Suppressor macrophage treated with lipopolysaccharide for 1 hour (primary cell): ENCODE data around the gene FSHR.

Experiments
- DNase-seq, 3 donors: peaks; one replicate each; pipeline ENCODE4 v3.0.0-alpha.2; 2020 to 2022

Gene FSHR

DNA sequence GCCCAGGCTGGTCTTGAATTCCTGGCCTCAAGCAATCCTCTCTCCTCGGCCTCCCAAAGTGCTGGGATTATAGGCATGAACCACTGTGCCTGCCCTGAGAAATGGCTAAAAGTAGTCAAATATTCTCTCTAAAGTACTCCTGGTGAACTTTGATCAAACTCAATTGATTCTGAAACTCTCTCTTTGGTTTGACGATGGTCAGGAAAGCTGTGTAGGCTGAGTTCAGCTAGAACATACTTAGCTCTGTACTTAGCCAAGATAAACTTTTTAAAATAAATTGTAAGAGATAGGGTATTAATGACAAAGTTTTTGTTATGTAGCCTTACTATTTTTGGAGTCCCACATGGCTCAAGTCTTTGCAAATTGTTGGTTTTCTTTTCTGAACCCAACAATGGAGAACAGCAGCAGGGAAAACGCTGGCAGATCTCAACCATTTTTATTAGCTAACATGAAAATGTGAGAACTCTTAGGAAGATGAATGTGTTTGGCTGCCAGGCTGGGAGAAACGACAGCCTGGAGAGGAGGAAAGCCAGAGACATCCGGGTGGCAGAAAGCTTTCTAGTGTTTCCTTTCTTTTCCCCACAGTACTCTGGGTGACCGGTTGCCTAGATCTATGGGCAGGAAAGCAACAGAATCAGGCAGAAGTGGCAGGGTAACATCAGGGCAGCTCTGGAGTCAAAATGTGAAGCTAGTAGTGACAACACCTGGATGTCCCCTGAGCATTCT lies 205.8 kb downstream of the FSHR start:
- DNase-seq, result no peak

DNA sequence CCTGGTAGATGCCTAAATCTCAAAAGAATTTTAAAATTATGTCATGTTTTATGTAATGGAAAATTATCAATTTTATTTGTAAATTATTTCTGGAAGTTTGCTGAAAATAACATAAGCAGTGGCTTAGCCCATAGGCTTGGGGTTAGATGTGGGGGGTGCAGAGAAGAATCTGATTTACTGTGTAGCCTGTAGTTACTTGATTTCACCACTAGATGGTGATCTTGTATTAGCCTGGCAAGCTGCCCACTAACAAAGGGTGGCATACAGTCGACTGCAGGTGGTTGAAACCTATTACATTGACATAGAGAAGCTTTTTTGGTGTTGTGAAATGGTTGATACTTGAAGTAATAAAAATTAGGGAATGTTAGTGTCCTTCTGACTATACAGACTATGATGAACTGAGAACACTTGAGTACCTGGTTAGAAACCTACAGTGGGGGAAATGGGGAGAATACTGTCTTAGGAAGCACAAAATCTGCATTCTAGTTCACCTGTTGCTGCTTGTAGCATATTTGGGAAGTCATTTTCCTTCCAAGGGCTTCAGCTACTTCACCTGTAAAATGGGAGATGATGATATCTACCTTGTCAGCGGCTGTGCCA lies 207.8 kb downstream of the FSHR start:
- DNase-seq, result peak; percentile 48 to 71 (median 54)

DNA sequence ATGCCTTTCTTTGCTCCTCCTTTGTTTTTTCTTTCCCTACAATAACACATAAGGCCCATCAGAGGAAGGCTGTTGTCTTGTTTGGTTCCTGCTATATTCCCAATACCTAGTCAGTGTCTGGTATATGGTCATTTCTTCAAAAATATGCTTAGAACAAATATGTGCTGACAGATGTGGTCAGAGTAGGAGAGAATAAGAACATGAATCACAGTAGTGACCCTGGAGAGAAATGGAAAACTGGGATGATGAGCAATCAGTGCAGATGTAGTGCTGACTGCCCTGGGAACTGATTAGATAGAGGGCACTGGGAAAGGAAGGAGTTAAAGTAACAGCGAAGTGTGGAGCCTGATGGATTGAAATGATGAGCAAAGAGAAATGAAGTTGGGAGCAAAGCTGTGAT lies 209.4 kb downstream of the FSHR start:
- no peak for DNase-seq

DNA sequence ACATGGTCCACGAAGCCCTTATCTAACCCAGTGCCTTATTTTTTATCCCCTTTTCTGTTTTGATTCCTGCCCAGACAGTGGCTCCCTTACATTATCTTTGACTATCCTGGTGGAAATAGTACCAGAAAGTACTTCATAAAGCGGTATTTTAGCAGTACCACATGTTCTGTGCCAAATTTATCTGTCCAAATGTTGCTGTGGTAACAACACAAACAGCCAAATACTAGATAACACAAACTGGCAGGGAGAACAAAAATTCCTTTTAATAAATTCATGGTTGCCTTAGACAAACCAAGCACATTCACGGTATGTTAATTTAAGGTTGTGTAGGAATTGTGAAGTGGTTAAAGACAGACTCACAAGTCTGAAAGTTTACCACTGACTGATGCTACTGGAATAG lies 210.9 kb downstream of the FSHR start:
- DNase-seq, result no peak

- no peak for DNase-seq
Measured at GRCh38 chr2:48941908-48942307, 212.4 kb downstream of the FSHR start.

DNA sequence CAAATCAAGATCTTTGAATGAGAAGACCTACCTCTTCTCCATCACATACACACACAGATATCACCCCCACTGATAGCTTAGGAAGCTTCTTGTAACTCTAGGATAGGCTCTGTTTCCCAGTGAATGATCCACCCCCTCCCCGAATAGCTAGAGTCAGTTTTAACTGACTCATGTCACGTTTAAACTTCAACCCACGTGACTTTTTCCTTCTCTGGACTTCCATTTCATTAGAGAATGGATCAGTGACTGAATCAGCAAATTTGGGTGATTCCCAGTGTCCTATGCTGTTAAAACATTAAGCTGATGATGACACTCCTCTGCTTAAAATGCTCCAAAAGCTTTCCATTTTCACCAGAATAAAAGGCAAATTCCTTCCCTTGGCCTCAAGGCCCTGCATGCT lies 212.9 kb downstream of the FSHR start:
- no peak for DNase-seq

DNA sequence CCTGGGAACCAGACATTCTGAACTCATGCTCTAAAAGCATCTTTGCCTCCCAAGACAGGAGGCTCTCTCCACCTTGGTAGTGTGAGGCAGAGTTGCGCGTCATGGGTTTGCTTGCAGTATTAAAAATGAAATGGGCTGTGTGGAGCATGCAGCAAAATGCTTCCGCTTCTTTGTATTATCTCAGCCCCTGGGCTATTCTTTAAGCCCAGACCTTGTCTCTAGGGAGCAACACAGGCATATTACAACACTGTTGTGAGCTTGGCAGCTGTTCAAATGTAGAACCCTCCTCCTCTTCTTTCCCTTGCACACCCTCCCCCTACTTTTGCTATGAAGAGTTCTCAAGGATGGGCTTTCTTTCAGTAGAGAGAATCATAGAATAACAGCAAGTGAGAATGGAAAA lies 213.7 kb downstream of the FSHR start:
- DNase-seq, result no peak

DNA sequence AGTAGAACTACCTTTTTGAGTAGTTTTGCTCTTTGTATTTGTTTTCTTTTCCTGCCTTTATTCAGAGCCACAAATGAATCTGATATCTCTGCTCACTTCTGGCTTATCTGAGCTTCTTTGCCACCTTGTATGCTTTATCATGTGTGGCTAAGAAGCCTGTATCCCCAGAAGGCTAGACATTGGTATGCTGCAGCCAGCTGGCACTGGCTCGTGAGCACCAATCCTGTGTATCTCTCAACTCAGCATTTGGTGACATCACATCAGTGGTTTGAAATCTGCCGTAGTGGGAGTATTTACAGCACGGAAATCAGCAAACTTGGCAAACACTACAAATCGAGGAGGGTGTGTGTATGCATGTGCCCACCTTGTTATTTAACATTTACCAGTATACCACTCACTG lies 215.1 kb downstream of the FSHR start:
- no peak for DNase-seq

- no peak for DNase-seq
Measured at GRCh38 chr2:48938231-48938630, 216.1 kb downstream of the FSHR start.

DNA sequence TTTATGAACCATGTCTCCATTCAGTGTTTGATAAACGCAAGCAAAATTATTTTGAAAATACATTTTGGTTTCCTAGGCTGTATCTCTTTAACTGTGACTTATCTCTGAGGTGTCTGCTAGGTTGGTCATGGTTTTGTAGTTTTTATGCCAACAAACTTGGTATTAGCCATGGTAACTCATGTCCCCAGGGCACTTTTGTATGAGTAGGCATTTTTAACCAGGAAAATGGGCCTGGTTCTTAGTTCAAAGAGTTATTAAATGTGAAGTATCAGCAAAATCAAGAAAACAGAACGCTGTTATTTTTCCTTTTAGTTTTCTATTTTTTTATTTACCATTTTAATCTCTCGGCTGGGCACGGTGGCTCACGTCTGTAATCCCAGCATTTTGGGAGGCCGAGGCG lies 219.5 kb downstream of the FSHR start:
- DNase-seq, result no peak

DNA sequence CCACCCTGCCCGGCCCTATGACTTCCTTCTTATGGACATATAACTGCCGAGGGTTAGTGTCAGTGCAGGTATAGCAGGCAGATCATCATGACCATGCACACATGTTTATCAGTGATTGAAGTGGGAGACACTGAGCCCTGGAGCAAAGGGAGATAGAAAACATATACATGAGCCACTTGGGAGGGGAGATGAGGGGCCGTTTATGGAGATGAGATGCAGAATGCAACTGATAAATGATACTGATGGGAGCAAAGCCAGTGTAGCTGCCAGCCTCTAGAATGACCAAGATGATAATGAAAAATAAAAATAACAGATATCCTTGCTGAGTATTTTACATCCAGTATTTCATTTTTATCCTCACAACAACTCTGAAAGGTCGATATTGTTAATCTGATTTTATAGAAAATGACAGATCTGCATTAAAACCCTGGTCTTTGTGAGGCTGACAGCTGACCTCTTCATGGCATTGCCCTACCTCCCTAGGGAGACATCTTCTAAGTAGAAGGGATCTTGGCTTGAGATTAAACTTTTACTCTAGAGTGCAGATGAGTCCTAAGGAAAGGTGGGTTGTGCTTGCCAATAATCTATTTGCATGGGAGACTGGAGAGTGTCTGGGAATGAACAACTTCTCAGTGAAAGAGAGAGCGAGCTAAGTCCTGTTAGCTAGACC lies 220.4 kb downstream of the FSHR start:
- no peak for DNase-seq

DNA sequence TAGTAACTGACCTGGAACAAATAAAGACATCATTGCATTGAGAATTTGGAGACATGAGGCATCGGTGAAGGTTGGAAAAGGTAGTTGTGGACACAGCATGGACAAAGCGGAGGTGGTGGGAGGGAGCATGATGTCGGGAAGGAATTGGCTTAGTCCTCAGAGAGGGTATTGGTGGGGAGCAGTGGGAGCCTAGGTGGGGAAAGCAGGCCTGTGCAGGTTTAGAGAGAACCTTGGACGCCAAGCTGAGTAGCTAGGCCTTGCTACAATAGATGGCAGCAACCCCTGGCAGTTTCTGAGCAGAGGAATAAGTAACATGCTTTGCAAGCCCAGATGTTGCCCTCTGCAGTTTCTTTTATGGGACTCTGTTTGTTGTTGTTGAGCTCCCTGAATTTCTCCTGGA lies 221.6 kb downstream of the FSHR start:
- DNase-seq, result no peak

DNA sequence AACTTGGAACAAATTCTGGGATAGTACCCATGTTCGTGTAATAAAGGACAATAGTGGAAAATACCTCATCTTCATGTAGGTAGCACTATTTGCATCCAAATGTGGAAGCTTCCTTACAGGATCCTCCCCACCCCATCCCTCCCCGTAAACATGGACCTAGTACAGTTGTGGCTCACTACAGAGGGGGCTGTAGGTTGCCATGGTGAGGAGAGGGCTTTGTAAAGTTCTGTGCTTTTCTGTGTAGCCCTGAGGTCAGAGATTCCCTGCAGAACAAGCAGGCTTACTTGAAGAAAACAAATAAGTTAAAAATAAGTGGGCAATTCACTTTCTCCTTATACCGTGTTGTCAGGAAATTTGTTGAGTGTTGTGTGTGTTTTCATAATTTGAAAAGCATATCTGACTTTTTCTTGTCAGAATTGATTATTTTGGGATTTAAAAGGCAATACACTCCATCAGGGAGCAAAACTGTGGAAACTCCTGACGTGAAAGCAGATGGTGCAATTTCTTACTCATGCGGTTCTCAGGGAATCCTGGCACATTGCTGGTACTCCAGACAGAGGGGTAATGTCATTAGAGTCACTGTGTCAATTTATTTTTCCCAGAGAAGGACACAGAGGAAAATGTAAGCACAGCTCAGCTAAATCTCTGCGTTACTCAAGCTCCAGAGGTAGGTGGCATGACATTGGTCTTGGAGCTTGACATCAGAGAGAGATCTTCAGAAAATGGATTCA lies 224.6 kb downstream of the FSHR start:
- no peak for DNase-seq

DNA sequence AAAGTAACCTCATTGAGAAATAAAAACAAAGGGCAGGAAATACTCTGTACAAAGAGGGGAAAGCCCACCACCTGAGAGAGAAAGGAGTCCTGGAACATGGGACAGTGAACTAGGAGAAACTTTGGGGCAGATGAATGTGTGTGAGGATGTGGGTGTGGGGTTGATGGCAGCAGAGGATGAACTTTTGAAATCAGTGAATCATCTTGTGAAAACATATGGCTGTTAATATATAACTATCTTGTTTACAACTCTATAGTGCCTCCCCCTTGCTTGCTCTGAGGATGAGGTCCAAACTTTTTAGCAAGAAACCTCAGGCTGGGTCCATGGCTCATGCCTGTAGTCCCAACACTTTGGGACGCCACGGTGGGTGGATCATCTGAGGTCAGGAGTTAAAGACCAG lies 227.0 kb downstream of the FSHR start:
- DNase-seq, result no peak

DNA sequence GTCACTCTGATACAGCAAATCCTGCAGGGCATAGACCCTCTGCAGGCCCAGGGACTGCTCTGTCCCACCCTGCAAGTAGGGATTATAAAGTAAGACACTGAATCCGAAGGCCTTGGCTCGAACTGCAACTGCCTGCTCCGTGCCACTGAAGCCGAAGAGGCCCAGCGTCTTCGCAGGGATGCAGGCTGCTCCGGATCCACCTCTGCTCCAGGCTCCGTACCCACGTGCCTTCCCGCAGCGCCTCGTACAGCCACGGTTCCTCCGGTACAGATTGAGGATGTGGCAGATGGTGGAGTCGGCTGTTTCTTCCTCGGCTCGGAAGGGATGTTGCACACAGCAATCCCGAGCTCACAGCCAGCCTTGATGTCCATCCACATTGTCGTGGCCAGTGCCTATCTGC lies 238.4 kb downstream of the FSHR start:
- DNase-seq, result no peak

DNA sequence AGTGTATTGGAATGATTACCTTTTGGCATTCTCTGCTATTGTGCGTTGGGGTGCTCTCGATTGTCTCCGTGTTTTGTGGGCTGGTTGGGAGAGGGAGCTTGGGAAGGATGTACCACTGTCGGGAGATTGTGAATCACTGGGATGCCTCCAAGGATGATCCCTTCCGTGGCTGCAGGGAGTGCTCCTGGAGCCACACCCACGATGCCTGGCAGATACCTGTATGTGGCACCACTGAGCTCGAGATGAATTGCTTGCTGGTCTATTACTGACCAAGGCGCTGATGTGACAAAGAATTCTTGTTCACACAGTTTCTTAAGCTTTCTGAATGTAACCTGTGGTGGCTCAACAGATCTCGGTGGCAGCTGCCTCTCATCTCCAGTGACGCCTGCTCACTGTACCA lies 239.1 kb downstream of the FSHR start:
- DNase-seq, result no peak

DNA sequence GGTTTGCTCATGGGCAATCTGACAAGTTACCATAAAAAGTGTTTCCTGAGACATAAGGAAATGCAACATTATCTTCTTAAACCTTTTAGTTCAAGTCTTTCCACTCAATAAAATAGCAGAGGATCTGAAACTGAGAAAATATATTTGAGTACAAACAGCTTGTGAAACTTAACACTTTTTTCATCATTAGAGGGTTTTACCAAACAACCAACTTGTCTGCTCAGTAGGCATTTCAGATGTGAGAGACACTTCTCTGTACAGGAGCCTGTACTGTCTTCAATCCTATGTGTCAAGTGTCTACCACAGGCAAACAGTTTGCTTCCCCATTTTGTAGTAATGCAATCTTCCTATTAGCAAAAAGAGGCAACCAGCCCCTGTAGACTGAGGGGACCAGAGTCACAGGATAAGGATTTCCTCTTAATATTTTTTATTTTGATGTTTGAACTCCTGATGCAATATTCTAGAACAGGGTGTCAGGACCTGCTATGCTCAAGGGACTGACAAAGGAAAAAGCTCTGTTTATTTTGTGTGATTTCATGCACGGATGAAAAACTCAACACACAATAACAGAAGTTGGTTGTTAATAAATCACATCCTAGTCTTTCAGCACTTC lies 239.7 kb downstream of the FSHR start:
- DNase-seq, result no peak
